Measurements from ENCODE around the gene EPHA3.
"Not testable (repeated sequence)": the region's sequence is repeated elsewhere in the genome, so short reads cannot be mapped to it uniquely, and the experiment has no call there.

The EPHA3 gene

GRCh38 chr3:89332793-89333192 is 225.4 kb downstream of the EPHA3 start:
- no peak for TF ChIP-seq CTCF (IDR thresholded peaks at IDR 0.05; ENCODE audit: insufficient read depth, low read length, poor library complexity, severe bottlenecking)

GRCh38 chr3:89335693-89336092 is 228.3 kb downstream of the EPHA3 start:
- no peak for DNase-seq (ENCODE audit: extremely low read depth, insufficient read length)
- no peaks in the 10 kb centered on the region for H3K36me3 ChIP-seq (ENCODE audit: control insufficient read depth, insufficient read depth, low read length)
- no peak overlapping the region for H3K4me3 ChIP-seq (replicated peaks; ENCODE audit: low read depth, low read length)
- H3K27me3 ChIP-seq (replicated peaks; ENCODE audit: control insufficient read depth, insufficient read depth, low read length): no peaks in the 10 kb centered on the region
- no peak for TF ChIP-seq CTCF (IDR thresholded peaks at IDR 0.05; ENCODE audit: insufficient read depth, low read length, poor library complexity, severe bottlenecking)

More at GRCh38 chr3:89332793-89333192, 225.4 kb downstream of the EPHA3 start:
- Histone ChIP-seq H3K36me3 (ENCODE audit: control insufficient read depth, insufficient read depth, low read length) (no peaks in the 10 kb centered on the region), H3K27me3 (replicated peaks; ENCODE audit: control insufficient read depth, insufficient read depth, low read length) (no peaks in the 10 kb centered on the region), H3K4me3 (replicated peaks; ENCODE audit: low read depth, low read length) (no peak overlapping the region)
- no peak for DNase-seq (ENCODE audit: extremely low read depth, insufficient read length)

GRCh38 chr3:89340408-89340807 is 233.0 kb downstream of the EPHA3 start:
- no peaks in the 10 kb centered on the region for H3K27me3 ChIP-seq (replicated peaks; ENCODE audit: control insufficient read depth, insufficient read depth, low read length)
- H3K36me3 ChIP-seq (ENCODE audit: control insufficient read depth, insufficient read depth, low read length): no peaks in the 10 kb centered on the region
- TF ChIP-seq CTCF (IDR thresholded peaks at IDR 0.05; ENCODE audit: insufficient read depth, low read length, poor library complexity, severe bottlenecking): no peak
- no peak for DNase-seq (ENCODE audit: extremely low read depth, insufficient read length)
- H3K4me3 ChIP-seq (replicated peaks; ENCODE audit: low read depth, low read length): no peak overlapping the region

GRCh38 chr3:89344076-89344475 is 236.7 kb downstream of the EPHA3 start:
- Histone ChIP-seq H3K4me3 (replicated peaks; ENCODE audit: low read depth, low read length) (no peak overlapping the region), H3K36me3 (ENCODE audit: control insufficient read depth, insufficient read depth, low read length) (no peaks in the 10 kb centered on the region), H3K27me3 (replicated peaks; ENCODE audit: control insufficient read depth, insufficient read depth, low read length) (no peaks in the 10 kb centered on the region)
- no peak for TF ChIP-seq CTCF (IDR thresholded peaks at IDR 0.05; ENCODE audit: insufficient read depth, low read length, poor library complexity, severe bottlenecking)
- no peak for DNase-seq (ENCODE audit: extremely low read depth, insufficient read length)

- H3K36me3 ChIP-seq (ENCODE audit: control insufficient read depth, insufficient read depth, low read length); H3K4me3 ChIP-seq (replicated peaks; ENCODE audit: low read depth, low read length); DNase-seq (ENCODE audit: extremely low read depth, insufficient read length); H3K27me3 ChIP-seq (replicated peaks; ENCODE audit: control insufficient read depth, insufficient read depth, low read length): not testable (repeated sequence)
Observed at GRCh38 chr3:89350935-89351334, 243.5 kb downstream of the EPHA3 start.

GRCh38 chr3:89353465-89353864 is 246.0 kb downstream of the EPHA3 start:
- H3K36me3 ChIP-seq (ENCODE audit: control insufficient read depth, insufficient read depth, low read length): no peaks in the 10 kb centered on the region
- no peak for TF ChIP-seq CTCF (IDR thresholded peaks at IDR 0.05; ENCODE audit: insufficient read depth, low read length, poor library complexity, severe bottlenecking)
- no peak for DNase-seq (ENCODE audit: extremely low read depth, insufficient read length)
- H3K4me3 ChIP-seq (replicated peaks; ENCODE audit: low read depth, low read length): no peak overlapping the region
- no peaks in the 10 kb centered on the region for H3K27me3 ChIP-seq (replicated peaks; ENCODE audit: control insufficient read depth, insufficient read depth, low read length)
